ENCODE data around the gene OR52H1.

- no peak for TF ChIP-seq NRF1 (IDR thresholded peaks at IDR 0.05; ENCODE audit: low read depth, low read length)
- no peak for TF ChIP-seq USF1 (IDR thresholded peaks at IDR 0.05; ENCODE audit: borderline replicate concordance, low read depth)
- TF ChIP-seq, protein P1, sequence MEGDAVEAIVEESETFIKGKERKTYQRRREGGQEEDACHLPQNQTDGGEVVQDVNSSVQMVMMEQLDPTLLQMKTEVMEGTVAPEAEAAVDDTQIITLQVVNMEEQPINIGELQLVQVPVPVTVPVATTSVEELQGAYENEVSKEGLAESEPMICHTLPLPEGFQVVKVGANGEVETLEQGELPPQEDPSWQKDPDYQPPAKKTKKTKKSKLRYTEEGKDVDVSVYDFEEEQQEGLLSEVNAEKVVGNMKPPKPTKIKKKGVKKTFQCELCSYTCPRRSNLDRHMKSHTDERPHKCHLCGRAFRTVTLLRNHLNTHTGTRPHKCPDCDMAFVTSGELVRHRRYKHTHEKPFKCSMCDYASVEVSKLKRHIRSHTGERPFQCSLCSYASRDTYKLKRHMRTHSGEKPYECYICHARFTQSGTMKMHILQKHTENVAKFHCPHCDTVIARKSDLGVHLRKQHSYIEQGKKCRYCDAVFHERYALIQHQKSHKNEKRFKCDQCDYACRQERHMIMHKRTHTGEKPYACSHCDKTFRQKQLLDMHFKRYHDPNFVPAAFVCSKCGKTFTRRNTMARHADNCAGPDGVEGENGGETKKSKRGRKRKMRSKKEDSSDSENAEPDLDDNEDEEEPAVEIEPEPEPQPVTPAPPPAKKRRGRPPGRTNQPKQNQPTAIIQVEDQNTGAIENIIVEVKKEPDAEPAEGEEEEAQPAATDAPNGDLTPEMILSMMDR (IDR thresholded peaks at IDR 0.05) = no peak
Observed at GRCh38 chr11:5580577-5580976, 32.2 kb upstream of the OR52H1 start, which contains the start of gene OR52B6.

All from SK-N-SH (cell line).